DMS 273 treated with DMSO at 0.1 percent for 48 hours (cell line): Measurements from ENCODE around the gene MAN1A2.
"Not testable (repeated sequence)": the region's sequence is repeated elsewhere in the genome, so short reads cannot be mapped to it uniquely, and the experiment has no call there.

Experiments used
- DNase-seq: peaks from one replicate; lab custom pipeline; 2025; lab: John Stamatoyannopoulos, UW

MAN1A2 gene

DNA sequence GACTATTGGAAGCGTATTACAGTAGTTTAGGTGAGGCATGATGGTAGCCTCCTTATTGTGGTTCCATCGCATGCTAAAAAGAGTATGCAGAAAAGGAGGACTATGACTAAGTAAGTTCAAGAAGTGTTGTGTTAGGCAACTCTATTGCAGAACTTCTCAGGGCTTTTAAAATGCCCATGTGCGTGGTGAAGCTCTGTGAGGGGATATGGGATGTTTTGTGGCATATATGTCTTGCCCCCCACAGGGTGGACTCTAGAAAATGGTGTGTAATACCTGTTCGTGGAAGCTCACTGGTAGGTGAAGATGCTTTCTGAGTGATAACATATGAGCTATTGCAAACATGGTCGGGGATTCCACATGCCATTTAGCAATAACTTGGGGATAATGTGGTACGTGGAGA lies 31.7 kb downstream of the MAN1A2 start:
- no peak for DNase-seq

DNA sequence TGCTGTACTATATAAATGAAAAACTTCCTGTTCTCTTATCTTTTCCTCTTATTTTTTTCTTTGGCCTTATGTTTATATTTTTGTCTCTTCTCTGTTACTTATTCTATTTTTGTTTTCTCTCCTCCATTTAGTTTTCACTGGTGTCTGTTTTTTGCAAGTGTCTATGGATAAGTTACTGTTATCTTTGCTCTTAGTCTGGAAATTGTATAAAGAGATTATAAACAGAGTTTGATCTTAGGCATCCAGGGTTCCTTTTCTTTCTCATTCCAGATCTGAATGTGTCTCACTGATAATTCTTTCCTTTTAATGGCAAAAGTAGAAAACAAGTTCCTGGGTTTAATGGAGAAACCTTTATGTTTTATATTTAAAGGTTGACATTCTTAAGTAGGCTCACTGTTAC lies 34.5 kb downstream of the MAN1A2 start:
- no peak for DNase-seq

DNA sequence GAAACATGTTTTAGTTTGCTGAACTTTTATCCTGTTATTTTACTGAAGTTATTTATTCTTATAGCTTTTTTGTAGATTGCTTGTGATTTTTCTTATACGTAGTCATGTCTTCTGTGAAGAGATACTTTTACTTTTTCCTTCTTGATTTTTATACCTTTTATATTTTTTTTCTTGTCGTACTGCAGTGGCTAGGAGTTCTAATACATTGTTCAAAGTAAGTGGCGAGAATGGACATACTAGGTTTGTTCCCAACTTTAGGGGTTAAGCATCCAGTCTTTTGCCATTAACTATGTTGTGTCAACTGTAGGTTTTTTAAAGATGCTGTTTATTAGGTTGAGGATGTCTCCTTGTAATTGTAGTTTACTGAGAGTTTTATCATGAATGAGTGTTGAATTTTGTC lies 36.3 kb downstream of the MAN1A2 start:
- no peak for DNase-seq

DNA sequence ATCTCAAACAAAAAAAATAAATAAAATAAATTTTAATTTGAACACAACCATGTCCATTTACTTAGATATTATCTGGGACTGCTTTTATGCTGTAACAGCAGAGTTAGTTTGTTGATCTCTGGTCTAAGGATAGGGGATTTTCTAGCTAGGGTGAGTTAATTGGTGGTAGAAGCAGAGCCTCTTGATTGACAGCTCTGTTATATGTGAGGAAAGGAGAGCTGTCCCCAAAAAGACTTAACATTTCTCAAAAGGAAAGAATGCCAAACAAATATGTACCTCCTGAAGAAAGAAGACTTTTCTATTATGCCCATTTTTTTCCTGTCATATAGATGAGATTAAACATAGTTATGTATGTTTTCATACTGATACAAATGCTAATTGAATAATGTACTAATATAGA lies 37.8 kb downstream of the MAN1A2 start:
- no peak for DNase-seq

DNA sequence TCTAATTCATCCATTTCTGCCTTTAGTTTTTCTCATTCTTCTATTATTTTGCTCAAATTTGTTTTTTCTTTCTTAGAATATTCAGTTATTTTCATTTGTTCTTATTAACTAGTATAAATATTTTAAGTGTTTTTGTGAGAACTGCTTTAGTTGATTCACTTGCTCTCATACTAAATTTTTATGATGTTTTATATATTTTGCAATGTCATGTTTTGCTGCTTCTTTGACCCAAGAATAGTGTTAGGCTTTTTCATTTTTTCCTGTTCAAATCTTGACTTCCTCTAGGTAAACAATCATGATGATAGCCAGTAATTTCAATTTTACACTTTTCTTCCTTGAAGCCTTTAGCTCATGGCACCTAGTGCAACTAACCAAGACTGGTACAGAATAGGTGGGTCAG lies 45.2 kb downstream of the MAN1A2 start:
- DNase-seq: no peak

DNA sequence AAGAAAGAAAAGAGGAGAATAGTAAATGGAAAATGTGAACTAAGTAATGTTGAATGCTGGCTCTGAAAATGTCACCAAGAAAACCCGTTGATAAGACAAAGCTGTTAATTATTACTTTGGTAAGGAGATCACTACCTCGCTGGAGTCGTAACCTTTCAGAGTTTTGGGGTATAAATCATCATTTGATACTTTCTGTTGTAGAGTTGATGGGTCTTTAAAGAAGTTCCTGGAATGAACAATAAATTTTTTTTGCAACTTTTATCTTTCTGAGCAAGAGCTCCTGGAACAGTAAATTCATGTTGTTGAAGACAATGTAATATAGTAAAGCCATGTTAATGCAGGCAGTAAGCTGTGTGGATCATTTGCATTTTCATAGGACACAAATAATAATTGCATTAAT lies 46.2 kb downstream of the MAN1A2 start:
- DNase-seq: no peak

DNA sequence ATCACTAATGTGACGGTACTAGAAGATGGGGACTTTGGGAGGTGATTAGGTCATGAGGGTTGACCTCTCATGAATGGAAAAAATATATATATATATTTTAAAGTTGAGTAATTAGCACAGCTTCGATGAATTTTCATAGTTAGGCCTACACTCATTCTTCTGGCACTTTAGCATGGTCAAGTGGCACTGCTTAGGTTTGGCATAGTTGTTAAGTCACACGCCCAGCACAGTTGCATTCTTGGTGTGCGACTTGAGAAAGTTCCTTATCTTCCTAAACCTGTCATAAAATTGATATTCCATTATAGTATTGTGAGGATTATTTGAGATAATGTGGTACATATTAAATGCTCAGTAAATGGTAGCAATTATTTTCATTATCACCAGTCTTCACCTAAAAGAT lies 47.7 kb downstream of the MAN1A2 start:
- DNase-seq: no peak

DNA sequence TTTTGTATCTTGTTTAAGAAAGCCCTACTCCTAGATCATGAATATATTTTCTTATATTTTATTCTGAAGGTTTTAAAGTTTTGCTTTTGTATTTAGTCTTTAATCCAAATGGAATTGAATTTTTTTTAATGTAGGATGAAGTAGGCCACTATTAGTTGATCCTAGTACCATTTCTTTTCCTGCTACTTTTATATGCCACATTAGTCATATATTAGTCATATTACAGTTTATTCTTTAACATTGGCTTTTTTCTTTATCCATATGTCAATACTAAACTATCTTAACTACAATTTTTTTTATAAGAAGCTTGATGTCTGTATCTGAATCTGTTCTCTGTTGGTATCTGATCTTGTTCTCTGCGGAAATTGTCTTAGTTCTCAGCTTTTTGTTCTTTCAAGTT lies 48.8 kb downstream of the MAN1A2 start:
- DNase-seq: no peak

DNA sequence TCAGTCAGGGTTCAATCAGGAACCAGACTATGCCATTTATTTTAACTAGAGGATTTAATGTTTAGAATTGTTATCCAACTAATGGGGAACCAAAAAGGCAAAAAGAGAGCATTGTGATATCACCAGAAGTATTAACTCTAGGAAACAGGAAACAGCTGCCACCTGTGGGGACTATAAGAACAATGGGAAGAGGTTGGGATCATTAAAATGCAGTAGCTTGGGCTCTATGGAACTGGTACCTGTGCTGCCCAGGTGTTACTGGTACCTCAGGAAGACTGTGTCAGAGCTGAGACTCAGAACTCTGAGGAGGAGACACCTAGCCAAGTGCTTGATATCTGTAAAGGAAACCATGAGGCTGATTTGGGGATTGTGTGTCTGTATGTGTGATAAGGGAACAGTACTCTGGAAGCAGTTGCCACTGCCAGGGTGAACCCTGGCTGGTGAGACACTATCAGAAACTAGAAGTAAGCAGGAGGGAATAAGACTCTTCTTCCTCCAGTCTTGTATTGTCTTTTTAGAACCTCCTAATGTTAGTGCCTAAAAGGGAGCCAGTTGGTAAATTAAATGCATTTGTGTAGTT lies 49.4 kb downstream of the MAN1A2 start:
- DNase-seq: no peak

DNA sequence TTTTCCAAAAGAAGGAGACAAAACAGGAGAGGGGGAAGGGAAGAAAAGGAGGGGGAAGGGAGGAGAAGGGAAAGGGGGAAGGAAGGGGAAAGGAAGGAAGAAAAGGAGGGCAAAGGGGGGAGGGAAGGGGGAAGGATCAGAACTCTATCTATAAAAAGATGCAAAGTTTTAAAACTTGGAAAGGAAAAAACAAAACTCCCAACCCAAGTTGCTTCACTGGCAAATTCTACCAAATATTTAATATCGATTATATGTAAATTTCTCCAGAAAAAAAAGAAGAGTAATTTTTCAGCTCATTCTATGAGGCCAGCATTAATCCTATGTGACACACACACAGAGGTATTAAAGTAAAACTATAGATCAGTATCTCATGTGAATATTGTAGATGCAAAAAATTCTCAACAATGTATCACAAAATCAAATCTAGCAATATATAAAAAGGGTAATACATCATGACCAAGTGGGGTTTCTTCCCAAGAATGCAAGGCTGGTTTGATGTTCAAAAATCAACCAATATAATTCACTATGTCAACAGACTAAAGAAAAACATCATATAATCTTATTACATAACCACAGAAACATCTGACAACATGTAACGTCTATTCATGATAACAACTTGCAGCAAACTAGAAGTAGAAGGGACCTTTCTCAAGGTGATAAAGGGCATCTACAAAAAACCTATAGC lies 57.9 kb downstream of the MAN1A2 start:
- DNase-seq: no peak

DNA sequence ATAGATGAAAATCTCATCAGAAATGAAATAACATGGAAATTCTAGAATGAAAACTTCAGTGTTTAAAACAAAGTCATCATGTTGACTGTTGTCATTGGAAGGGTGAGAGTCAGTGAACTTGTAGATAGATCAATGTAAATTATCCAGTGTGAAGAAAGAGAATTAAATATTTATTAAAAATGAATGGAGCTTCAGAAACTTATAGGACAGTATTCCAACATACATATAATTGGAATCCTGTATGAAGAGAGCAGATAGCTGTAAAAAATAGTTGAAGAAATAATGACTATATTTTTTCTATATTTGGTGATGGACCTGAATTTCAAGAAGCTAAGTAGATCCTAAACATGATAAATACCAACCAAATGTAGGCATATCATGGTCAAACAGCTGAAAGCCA lies 60.0 kb downstream of the MAN1A2 start:
- no peak for DNase-seq

DNA sequence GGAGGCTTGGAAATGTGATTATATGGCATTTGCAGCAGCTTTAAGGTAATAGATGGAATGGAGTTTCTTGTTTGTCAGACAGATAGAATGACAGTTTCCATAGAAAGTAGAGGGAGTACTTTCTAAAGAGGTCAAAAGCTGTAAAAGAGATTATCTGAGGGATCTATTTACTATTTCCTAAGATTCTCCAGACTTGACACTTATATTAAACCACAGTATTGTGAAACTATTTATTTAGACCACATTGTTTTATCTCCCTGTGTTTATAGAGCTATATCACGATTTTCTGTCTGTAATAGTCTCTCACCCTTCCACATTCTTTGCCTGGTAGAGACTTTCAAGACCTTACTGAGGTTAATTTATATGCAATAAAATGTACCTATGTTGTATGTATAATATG lies 66.7 kb downstream of the MAN1A2 start:
- DNase-seq: no peak

DNA sequence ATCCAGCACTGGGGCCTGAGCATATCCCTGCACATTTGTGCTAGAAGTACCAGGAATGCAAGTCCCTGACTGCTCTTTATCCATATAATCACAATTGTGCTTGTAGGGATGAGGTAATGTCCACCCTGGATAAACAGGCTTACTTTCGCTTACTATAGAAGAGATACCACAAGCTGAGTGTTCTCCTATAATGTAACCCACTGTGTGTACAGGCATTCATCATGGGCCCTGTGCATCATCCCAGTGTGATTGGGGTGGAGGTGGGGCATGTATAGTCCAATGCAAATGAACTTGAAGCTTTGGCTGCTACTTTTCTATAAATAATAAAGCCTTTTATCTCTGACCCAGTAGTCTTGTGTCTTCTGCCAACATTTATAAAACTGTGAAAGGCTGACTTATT lies 69.3 kb downstream of the MAN1A2 start:
- no peak for DNase-seq

DNA sequence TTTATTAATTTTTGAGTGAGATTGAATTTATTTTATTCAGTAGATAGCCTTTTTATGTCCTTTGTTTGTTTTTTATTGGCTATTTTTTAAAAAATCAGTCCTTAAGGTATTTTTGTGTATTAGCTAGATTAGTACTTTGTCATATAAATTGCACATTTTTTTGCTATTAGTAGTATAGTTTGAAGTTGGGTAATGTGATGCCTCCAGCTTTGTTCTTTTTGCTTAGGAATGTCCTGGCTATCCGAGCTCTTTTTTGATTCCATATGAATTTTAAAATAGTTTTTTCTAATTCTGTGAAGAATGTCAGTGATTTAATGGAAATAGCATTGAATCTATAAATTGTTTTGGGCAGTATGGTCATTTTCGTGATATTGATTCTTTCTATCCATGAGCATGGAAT lies 80.4 kb downstream of the MAN1A2 start:
- DNase-seq: no peak

DNA sequence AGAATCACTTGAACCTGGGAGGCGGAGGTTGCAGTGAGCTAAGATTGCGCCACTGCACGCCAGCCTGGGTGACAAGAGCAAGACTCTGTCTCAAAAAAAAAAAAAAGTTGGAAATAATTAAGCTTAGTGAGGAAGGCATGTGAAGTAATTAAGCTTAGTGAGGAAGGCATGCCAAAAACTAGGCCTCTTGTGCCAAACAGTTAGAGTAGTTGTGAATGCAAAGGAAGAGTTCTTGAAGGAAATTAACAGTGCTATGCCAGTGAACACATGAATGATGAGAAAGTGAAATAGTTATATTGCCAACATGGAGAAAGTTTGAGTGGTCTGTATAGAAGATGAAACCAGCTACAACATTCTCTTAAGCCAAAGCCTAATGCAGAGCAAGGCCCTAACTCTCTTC lies 85.0 kb downstream of the MAN1A2 start:
- DNase-seq: no peak

DNA sequence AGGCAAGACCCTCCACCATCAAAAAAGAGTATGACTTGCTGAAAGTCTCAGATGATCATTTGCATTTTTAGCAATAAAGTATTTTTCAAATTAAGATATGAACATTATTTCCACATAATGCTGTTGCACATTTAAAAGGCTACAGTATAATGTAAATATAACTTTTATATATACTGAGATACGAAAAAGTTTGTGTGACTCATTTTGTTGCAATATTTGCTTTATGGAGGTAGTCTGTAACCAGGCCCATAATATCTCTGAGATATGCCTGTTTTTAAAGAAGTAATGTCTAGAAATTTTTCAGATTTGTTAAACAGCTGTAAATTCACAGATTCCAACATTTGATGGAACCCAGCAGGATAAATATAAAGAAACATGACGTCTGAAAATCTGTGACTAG lies 86.7 kb downstream of the MAN1A2 start:
- DNase-seq: no peak

DNA sequence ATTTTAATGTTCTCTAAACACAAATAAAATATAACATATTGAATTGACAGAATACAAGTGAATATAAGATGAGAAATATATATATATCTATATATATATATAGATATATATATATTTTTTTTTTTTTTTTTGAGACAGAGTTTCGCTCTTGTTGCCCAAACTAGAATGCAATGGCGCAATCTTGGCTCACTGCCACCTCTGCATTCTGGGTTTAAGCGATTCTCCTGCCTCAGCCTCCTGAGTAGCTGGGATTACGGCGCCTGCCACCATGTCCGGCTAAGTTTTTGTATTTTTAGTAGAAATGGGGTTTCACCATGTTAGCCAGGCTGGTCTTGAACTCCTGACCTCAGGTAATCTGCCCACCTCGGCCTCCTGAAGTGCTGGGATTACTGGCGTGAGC lies 91.2 kb downstream of the MAN1A2 start:
- not testable (repeated sequence) for DNase-seq

DNA sequence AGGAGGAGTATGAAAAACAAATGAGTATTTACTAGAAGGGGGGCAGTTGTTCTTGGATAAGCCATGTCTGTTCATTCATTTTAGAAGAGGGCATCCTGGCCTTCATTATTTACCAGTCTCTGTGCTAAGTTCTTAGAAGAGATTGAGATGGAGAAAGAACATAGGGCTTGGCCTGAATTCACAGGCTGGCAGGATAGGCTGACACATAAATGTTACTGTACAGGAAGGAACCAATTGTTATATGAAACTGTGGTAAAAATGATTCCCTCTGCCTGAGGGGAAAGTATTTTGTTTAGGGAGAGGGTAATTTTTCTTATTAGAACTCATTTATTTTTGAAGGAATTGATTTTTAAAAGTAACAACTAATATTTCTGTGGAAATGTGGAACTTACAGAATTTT lies 99.5 kb downstream of the MAN1A2 start:
- DNase-seq: no peak

DNA sequence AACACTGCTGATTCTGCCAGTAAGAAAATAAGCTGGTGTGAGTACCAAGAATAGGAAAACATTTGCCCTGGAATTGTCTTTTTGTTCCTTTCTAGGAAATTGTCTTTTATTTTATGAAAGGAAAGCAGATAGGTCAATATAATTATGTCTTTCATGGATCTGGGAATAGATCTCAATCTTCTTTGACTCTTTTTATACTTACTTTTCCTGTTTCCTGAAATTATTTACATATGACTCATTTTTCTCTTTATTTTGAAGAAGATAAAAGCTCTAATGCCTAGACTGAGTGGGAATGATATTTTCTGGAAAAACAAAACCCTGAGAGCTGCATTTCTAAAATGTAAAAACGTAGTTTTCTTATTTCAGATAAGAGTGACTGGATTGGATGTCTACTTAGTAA lies 100.1 kb downstream of the MAN1A2 start:
- no peak for DNase-seq

DNA sequence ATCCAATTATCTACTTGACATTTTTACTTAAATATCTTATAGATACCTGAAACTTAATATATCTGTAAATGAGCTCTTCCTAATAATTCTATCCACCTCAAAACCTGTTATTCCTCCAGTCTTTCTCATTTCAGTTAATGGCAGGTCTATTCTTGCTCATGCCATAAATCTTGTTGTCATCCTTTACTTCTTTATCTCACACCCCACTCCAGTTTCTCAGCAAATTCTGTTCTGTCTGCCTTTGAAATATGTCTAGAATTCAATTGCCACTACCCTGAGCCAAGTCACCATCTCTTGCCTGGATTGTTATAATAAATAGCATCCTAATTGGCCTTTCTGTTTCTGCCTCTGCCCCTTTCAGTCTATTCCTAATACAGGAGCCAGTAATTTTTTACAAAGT lies 105.8 kb downstream of the MAN1A2 start:
- DNase-seq: no peak

DNA sequence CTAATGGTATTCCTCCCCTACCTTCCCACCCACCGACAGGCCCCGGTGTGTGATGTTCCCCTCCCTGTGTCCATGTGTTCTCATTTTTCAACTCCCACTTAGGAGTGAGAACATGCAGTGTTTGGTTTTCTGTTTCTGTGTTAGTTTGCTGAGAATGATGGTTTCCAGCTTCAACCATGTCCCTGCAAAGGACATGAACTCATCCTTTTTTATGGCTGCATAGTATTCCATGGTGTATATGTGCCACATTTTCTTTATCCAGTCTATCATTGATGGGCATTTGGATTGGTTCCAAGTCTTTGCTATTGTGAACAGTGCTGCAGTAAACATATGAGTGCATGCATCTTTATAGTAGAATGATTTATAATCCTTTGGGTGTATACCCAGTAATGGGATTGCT lies 108.2 kb downstream of the MAN1A2 start:
- DNase-seq: not testable (repeated sequence)

DNA sequence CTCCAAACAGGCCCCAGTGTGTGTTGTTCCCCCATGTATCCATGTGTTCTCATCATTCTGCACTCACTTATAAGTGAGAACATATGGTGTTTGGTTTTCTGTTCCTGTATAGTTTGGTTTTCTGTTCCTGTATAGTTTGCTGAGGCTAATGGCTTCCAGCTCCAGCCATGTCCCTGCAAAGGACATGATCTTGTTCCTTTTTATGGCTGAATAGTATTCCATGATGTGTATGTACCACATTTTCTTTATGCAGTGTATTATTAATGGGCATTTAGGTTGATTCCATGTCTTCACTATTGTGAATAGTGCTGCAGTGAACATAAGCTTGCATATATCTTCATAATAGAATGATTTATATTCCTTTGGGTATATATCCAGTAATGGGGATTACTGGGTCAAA lies 111.8 kb downstream of the MAN1A2 start:
- DNase-seq: no peak

DNA sequence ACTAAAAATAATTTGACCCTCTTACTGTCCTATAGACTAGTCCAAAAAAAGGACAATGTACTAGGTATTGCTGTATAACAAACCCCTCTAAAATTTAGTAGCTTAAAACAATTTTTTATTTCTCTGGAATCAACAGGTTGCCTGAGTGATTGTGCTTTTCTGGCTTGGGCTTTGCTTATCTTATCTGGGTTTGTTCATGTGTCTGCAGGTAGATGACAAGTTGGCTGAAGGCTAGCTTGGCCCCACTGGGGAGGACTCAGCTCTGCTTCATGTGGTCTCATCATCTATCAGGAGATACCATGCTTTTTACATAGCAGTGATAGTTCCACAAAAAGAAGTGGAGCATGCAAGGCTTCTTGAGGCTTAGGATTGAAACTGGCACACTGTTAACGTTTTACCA lies 114.2 kb downstream of the MAN1A2 start:
- DNase-seq: no peak

DNA sequence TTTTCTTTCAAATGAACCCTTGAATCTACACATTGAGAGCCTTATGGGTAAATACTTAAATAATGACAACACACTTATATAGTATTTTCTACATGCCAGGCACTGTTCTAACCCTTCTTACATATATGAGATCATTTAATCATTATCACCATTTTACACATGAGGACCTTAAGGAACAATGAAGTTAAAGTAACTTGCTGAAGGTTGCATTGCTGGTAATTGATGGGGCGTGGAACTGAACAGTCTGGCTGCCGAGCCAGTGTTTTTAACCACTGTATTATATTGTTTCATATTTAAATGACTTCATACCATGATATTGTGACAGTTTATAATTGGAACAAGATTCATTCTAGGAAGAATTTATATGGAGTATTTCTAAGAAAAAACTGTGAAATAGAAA lies 126.7 kb downstream of the MAN1A2 start:
- no peak for DNase-seq
